ENCODE results near the gene FIBIN.
A peak's percentile ranks its signal among the peaks of the same experiment; 100 is the strongest.
"Not testable (repeated sequence)": the region's sequence is repeated elsewhere in the genome, so short reads cannot be mapped to it uniquely, and the experiment has no call there.

The FIBIN gene

DNA sequence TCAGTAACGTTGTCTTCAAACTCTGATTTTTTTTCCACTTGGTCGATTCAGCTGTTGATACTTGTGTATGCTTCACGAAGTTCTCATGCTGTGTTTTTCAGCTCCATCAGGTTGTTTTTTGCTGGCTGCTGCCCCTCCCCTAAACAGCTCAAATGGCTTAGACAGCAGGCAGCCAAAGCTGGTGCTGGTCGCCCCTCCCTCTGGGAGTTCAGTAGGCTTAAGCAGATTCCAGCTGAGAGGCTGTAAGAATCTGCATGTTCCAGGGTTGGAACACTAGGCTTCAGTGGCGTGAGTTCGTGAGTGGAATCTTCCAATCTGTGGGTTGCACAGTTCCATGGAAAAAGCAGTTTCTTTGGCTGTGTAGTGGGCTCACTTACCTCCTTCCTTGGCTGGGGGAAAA is 10.3 kb upstream of the FIBIN start:
- no peak for DNase-seq

- DNase-seq, result no peak
Observed at GRCh38 chr11:26985470-26985869, 8.4 kb upstream of the FIBIN start.

DNA sequence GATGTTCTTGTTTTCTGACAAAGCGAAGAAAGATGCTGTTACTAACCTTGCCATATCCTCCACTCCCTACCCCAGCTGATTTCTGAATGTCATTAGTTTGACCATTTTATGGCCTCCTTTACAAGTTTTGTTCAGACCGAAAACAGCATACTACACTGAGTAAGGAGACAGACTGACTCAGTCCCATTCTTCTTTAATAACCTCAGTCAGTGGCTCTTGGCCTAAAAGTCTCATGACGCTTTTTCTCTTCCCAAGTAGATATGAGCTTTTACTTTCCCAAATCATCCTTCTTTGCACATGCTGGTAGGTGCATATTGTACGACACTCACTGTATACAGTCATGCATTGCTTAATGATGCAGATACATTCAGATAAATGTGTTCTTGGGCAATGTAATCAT is 8.0 kb upstream of the FIBIN start:
- DNase-seq, result no peak

- no peak for DNase-seq
Observed at GRCh38 chr11:26987272-26987671, 6.6 kb upstream of the FIBIN start.

DNA sequence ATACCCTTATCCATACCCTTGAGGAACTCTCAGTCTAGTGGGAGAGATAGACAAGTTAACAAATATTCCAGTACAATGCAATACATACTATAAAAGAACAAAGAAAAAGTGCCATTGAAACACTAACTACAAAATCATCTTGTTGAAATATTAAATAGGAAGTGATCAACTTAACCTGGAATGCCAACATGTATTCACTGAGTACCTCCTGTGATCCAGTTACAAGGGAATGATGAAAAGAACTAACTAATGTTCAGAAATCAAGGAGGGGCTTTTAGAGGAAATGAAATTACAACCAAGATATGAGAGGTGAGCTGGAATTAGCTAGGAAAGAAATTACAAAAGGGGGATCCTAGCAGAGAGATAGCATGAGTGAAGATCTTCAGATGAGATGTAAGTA is 6.2 kb upstream of the FIBIN start:
- DNase-seq, result no peak

GRCh38 chr11:26992031-26992541 is 1.8 kb upstream of the FIBIN start:
- no peak for DNase-seq

- DNase-seq, result no peak
Observed at GRCh38 chr11:26994631-26995095, 751 bp downstream of the FIBIN start.

- no peak for DNase-seq
Observed at GRCh38 chr11:26995701-26996460, 2.0 kb downstream of the FIBIN start.

GRCh38 chr11:26997378-26997777 is 3.5 kb downstream of the FIBIN start:
- DNase-seq, result no peak

DNA sequence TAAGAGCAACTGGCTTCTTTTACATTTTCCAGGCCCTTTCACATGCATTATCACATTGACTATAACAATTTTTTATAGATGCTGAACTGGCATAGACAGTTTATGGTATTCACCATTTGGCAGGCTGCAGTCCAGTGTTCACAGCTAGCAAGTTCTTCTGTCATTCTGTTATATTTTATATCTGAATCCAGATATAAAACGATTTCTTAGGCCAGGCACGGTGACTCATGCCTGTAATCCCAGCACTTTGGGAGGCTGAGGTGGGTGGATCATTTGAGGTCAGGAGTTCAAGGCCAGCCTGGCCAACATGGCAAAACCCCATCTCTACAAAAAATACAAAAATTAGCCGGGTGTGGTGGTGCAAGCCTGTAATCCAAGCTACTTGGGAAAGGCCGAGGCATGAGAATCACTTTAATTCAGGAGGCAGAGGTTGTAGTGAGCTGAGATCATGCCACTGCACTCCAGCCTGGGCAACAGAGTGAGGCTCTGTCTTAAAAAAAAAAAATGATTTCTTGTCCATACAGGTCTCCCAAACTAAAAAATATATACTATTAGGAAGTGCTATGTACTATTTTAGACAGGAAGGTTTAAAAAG is 7.3 kb downstream of the FIBIN start:
- not testable (repeated sequence) for DNase-seq

DNA sequence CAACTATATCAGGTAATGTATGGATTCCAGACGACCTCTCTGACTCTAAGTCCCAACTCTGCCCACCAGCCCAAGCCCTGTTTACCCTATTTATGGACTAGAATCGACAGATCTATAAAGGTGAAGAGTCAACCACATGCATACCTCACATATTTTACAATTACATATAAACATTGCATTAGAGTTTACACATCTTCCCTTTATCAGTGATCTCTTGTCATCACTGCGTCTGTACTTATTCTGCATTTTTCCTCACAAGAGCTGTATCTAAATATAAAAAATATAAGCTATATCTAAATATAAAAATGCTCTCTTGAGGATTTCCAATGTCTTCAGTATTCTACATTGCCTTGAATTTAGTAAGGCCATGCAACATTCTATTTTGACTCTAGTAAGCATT is 8.5 kb downstream of the FIBIN start:
- DNase-seq, result no peak

- DNase-seq, result no peak
Observed at GRCh38 chr11:27002838-27003237, 8.9 kb downstream of the FIBIN start.

- DNase-seq, result no peak
Observed at GRCh38 chr11:27004103-27004502, 10.2 kb downstream of the FIBIN start.

GRCh38 chr11:27008811-27009535 is 15.1 kb downstream of the FIBIN start:
- DNase-seq, result no peak

DNA sequence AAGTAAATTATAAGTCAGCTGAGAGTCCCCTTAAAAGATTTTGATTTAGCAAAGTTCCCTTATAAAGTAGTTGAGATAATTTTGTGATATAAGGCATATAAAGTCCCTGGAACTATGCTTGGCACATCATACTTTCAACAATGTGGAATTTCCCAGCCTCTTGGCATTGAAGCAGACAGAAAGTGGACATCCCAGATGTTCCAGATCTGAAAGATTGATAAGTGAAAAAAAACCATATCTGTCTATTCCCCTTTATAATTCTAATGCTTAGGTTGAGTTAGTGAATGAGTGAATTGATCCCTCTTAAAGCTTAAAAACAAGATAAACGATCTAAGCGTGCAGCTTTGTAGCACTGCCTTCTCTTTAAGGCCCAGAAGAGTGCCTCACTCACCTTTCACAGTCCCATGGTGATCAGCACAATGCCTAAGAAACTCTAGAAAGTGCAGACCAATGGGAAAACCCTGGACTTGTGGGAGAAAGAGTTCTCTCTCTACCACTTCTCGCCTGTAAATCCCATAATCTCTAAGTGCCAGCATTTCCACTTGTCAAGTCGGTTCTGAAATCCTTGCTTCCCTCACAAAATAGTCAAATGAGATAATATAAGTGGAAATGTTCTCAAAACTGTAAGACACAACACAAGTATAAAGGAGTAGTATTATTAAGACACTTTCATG is 17.8 kb downstream of the FIBIN start:
- DNase-seq, result no peak

DNA sequence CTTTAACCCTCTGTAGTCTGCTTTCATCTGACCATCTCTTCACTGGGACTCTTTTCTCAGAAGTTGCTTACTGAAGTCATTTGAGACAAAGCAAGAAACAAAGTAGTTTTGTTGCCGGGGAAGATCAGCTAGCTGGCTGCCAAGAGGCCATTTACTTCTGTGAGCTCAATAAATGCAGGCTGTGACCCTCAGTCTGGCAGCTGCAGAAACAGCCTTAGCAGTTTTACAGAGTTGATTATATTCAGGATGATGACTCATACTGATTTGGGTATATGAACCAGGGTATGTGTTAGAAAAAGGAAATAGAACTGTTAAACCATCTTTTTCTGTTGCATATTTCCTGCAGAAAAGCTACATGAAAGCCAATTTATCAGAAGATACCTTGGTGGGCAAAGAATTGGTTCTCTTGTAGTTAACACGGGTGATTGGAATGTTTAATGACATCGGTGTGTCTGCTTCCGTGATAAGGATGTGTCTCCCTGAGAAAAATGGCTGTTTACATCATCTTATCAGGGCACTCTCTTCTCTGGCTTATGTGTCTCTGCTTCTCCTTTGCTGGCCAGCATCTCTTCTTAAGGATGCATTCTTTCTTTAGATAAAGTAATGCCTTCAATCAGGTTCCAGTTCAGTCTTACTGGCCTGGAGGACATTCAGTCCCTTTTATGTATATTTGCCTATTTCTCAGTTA is 18.5 kb downstream of the FIBIN start:
- peak; percentile 35 for DNase-seq

DNA sequence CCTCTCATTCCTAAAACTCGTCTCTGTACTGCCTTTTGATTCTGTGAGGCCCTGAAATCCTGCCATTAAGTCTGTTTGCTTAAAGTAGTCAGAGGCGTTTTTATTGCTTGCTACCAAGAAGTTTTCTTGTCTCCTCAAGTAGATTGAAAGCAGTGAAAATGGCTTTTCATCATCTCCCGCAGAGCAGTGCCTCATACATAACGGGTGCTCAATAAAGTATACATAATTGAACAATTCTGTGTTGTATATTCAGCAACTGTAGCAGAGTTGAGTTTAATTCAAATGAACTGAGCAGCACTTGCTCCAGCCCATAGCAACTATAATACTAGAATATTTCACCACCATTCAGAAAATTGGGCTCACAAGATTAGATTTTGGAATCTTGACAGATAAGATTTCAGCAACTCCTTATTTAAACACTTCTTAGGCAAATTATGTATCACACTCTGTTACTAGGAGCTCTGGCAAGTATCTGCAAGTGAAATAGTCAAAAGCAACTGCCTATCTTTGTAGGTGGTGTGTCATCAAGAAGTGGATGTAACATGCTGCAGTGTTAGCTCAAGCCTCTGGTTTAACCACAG is 20.0 kb downstream of the FIBIN start:
- DNase-seq, result no peak

DNA sequence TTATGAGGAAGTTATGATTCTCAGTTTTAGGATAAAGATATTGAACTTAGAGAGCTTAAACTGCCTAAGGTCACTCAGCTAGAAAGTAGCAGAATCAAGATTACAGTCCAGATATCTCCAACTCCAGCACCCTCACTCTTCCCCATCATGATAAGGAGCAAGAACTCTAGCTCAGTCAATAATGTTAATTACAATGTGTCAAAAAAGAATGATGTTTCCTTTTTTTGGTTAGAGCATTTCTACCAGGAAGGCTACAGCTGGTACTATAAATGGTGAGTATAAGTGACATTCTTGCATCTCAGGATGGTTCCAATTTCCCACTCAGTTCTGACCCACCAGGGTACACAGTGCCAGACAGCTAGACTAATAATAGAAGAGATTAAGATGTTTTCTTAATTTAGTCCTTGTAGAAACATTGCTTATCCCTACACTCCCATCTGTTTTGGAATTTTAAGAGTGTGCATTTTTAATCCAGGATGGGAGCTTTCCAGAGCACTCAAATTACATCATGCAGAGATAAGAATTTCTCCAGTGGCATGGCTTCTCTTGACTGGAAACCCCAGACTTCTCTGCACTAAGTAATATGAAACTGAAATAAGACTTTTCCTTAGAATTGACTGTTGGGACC is 25.1 kb downstream of the FIBIN start:
- DNase-seq, result no peak

DNA sequence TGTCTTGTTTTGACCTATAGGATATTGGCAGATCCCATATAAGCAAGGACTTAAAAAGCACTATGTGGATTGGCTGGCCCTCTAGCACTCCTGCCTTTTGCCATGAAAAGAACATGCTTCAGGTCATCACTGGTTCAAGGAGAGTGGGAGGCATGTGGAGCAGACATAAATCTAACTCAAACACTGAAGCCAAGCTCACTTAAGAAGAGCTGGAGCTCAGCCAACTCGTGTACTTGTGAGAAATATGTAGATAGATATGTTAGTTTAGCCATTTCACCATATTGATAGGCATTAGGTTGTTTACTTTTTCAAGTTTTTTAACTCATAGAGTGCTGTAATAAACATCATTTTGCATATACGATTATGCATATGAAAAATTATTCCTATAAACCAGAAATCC is 26.8 kb downstream of the FIBIN start:
- DNase-seq, result no peak

- no peak for DNase-seq
Observed at GRCh38 chr11:27022659-27023251, 28.8 kb downstream of the FIBIN start.

- DNase-seq, result no peak
Observed at GRCh38 chr11:27024865-27025264, 31.0 kb downstream of the FIBIN start.

Measured in DMS 273 treated with DMSO at 0.1 percent for 48 hours (cell line).